HG03135 (cell line): ENCODE data around the gene CD79B.
"Not testable (repeated sequence)": the region's sequence is repeated elsewhere in the genome, so short reads cannot be mapped to it uniquely, and the experiment has no call there.

ENCODE experiments used
- ATAC-seq: cut with Tn5 transposase; IDR thresholded peaks from one replicate; pipeline ENCODE4 v1.9.1; 2021; ENCODE audit warnings: mild to moderate bottlenecking, moderate library complexity; ENCODE audit not compliant: unreplicated experiment

The CD79B gene

DNA sequence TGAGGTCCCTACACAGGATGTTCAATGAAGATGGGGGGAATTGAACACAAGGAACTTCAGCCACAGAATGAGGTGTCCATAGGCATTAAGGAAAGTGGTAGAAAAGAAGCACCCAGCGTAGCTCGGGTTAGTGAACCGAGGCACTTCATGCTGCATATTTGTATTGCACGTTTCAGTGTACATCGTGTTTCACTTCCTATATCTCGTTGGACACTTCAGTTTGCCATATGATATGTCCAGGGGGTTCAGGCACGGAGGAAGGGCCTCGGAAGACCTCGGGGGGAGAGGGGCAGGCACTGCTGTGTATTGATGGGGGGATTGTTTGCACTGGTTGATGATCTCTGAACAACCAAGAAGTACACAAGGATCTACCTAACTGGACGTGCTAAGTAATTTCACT lies 16.4 kb downstream of the CD79B start:
- not testable (repeated sequence) for ATAC-seq

DNA sequence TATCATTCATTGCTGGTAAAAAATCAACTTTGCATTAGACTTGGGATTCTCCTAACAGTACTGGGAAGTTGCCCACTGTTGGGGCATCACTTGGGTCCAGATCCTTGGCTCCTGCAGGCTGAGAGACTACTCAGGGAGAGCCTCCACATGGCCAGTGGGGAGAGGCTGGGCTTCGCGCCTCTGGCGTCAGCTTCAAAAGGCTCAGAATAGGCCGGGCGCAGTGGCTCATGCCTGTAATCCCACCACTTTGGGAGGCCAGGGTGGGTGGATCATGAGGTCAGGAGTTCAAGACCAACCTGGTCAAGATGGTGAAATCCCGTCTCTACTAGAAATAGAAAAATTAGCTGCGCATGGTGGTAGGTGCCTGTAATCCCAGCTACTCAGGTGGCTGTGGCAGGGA lies 17.7 kb downstream of the CD79B start:
- ATAC-seq = no peak

DNA sequence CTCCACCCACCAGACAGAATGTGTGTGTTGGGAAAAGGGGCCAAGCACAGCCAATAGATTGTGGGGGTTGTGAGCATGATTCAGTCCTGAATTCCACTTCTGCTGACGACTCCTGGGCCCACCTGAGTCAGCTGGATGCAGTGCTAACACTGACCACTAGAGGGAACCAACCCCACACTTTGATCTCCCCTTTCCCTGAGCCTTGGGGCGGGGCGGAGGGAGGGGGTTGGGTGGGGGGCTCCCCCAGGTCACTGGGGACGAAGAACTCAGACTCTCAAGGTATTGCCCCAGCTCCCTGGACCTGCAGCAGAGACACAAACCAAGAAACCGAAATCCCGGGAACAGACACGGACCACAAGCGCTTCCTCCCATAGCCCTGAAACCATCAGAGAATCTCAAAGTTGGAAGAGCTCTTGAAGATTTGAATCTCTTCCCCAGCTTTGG lies 20.5 kb downstream of the CD79B start:
- no peak for ATAC-seq

DNA sequence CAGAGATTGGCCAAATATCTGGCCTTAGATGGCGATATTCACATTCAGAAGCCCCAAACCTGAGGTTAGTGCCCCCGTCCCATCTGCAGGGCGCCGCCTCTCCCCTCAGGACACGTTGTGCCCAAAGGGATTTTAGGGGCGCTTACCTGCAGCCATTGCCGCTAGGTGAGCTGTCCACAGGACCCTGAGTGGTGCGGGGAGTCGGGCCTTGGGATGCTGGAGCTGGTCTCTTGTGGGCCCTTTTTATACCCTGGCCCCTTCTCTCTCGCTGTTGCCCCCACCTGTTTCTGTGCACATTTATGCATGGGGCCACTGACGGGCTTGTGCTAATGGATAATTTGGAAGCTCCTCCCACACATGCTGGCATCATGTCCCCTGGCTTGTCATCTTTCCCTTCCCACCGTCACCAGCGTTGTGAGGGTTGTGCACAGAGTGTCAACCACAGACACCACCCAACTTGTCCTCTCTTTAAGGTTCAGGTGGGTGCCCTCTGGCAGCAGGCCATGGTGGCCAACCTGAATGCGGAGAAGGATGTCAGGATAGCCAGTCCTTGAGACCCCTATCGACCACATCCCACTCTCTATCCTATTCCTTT lies 21.0 kb downstream of the CD79B start, which contains the start of gene CSHL1:
TSS of gene CSHL1 (minus strand) at position 218 of the 595 bp plus-strand sequence. CDS start at position 156, 62 bp downstream.
- no peak for ATAC-seq

DNA sequence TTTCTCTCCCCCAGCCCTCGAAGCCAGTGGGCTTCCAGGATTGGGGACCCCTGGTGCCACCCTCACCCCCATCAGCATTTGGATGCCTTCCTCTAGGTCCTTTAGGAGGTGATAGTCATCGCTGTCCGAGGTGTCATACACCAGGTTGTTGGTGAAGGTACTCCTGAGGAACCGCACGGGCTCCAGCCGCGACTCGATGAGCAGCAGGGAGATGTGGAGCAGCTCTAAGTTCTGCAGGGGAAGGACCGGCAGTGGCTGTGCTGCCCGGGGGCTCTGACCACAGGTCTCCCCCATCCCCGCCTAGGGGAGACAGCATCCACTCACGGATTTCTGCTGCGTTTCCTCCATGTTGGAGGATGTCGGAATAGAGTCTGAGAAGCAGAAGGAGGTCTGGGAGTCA lies 22.0 kb downstream of the CD79B start:
- ATAC-seq = no peak

DNA sequence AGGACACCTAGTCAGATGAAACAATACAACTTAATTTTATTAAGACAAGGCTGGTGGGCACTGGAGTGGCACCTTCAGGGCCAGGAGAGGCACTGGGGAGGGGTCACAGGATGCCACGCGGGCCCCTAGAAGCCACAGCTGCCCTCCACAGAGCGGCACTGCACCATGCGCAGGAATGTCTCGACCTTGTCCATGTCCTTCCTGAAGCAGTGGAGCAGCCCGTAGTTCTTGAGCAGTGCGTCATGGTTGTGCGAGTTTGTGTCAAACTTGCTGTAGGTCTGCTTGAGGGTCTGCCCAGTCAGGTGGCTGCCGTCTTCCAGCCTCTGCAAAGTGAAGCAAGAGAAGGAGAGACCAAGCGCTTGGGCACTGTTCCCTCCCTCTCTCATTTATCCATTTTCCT lies 22.5 kb downstream of the CD79B start:
- ATAC-seq = not testable (repeated sequence)

DNA sequence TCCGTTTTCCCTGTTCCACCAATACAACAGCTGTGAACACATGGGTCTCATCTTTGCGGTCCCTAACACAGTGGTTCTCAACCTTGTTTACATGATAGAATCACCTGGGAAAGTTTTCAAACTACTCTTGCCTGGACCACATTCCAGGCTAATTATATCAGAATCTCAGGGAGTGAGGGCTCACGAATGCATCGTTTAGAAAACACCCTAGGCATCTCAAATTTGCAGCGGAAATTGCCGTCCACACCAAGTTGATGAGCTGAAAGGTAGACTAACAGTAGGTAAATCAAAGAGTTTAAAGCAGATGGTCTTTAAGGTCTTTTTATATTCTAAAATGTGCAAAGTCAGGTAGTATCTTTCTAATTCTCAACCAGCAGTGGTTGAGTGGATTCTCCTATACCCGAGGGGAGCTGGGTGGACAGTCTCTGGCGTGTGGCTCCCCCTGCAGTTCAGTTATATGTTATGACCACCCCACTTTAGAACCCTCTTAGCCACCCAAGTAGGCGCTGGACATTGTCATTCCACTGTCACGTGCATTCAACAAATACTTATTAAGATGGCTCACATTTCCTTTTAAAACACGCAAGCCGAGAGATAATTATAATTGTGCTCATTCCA lies 24.9 kb downstream of the CD79B start:
- not testable (repeated sequence) for ATAC-seq

DNA sequence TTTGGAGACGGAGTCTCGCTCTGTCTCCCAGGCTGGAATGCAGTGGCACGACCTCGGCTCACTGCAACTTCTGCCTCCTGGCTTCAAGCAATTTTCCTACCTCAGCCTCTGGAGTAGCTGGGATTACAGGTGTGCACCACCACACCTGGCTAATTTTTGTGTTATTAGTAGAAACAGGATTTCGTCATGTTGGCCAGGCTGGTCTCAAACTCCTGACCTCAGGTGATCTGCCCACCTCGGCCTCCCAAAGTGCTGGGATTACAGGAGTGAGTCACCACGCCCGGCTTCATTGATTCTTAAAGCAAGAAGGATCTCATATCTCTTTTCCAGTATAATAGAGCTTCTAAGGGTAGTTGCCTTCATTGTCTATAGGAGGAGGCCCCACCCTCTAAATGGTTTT lies 27.3 kb downstream of the CD79B start:
- ATAC-seq = not testable (repeated sequence)

DNA sequence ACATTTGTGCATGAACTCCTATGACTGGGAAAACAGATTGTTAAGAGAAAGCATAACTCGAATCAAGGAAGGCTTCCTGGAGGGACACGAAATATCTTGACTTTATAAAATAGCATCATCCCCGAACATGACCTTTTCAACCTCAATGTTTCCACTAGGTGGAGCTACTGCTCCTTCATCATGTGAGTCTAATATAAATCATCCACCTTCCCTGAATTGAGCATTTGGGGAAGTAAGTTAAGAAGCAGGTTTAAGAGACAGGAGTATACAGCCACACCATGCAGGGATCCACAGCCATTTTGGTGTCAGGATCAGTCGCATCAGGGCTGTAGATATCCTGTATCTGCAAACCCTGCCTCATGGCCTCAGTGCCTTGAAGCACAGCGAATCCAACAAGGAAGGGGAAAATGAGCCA lies 28.3 kb downstream of the CD79B start:
- ATAC-seq = not testable (repeated sequence)

DNA sequence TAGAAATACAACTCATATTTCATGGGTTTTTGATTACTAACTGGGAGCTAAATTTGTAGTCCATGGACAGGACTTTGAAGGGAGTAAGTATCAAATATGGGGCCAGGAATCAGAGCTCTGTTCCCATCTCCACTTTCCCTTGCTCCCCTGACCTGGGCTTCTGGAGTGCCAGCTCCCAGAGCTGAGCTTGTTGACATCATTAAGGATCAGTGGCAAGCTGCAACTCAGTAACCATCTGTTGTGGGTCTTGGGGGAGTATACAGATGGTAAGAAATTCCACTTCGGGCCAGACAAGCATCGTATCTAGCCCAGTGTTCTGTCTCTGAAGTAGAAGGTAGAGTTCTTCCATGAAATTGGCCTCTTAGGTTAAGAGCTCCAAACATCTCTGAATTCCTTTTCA lies 30.2 kb downstream of the CD79B start:
- not testable (repeated sequence) for ATAC-seq

DNA sequence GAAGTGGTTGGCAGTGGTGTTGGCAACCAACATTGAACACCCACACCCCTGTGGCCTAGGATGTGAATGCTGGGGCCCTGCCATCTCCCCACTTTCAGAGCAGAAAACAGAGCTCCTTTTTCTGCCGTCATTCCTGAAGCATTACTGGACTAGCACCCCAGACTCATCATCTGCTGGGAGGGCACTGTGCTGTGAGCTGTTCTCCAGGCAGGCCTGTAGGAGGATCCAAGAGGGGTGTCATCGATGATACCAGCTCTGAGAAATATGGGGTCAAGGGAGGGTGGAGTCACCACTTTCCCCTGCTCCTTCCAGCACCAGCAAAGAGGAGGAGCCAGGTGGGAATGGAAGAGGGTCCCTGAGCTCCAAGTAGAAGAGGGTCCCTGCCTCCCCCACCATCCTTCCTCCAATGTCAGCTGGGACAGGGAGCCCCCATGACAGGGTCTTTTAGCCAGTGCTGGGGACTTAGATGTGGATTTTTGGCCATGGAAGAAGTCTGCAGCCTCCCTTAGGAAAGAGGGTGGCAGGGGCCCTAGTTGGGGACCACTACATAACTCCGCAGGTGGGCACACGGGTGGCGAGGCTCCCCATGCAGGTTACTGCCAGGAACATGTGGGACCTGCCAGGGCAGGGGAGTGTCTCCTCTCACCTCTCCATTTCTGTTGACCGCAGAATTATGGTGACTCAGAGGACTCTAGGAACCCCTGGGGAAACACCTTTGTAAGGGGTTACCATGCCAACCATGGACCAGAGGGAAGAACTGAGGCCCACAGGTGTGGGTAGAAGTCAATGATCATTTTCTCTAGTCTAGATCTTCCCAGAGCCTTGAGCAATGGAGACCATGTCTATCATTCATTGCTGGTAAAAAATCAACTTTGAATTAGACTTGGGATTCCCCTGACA lies 33.0 kb downstream of the CD79B start:
- not testable (repeated sequence) for ATAC-seq

DNA sequence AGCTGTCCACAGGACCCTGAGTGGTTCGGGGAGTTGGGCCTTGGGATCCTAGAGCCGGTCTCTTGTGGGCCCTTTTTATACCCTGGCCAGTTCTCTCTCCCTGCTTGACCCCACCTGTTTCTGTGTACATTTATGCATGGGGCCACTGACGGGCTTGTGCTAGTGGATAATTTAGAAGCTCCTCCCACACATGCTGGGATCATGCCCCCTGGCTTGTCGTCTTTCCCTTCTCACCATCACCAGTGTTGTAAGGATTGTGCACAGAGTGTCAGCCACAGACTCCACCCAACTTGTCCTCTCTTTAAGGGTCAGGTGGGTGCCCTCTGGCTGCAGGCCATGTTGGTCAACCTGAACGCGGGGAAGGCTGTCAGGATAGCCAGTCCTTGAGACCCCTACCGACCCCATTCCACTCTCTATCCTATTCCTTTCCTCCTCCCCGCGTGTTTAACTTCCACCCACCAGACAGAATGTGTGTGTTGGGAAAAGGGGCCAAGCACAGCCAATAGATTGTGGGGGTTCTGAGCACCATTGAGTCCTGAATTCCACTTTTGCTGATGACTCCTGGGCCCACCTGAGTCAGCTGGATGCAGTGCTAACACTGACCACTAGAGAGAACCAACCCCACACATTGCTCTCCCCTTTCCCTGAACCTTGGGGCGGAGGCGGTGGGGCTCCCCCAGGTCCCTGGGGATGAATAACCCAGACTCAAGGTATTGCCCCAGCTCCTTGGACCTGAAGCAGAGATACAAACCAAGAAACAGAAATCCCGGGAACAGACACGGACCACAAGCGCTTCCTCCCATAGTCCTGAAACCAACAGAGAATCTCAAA lies 35.4 kb downstream of the CD79B start, which contains the start of gene CSH1:
TSS of gene CSH1 (minus strand) at position 51 of the 831 bp plus-strand sequence. CDS start 63 bp downstream, outside the sequence.
- ATAC-seq = not testable (repeated sequence)

DNA sequence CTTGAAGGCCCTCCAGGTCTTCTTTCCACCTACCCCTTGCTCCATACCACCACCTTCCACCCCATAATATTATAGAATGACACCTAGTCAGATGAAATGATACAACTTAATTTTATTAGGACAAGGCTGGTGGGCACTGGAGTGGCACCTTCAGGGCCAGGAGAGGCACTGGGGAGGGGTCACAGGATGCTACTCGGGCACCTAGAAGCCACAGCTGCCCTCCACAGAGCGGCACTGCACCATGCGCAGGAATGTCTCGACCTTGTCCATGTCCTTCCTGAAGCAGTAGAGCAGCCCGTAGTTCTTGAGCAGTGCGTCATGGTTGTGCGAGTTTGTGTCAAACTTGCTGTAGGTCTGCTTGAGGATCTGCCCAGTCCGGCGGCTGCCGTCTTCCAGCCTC lies 37.3 kb downstream of the CD79B start:
- ATAC-seq = not testable (repeated sequence)

DNA sequence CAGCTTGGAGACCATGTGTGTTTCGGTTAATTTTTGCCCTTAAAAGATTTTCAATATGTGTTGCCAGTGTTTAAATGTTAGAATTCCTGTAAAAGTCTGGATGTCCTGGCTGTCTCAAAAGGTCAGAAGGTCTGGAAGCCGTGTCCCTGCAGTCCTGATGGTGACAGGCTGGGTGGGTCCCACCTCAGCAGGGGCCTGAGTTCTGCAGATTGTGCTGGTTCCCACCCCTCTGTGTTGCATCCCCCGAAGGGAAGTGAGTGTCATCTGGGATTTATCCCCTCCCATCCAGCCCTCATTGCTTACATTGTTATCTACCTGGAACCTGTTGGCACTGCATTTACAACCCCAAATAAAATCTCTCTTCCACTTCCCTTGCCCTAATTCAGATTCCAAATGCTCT lies 38.1 kb downstream of the CD79B start:
- ATAC-seq = not testable (repeated sequence)

DNA sequence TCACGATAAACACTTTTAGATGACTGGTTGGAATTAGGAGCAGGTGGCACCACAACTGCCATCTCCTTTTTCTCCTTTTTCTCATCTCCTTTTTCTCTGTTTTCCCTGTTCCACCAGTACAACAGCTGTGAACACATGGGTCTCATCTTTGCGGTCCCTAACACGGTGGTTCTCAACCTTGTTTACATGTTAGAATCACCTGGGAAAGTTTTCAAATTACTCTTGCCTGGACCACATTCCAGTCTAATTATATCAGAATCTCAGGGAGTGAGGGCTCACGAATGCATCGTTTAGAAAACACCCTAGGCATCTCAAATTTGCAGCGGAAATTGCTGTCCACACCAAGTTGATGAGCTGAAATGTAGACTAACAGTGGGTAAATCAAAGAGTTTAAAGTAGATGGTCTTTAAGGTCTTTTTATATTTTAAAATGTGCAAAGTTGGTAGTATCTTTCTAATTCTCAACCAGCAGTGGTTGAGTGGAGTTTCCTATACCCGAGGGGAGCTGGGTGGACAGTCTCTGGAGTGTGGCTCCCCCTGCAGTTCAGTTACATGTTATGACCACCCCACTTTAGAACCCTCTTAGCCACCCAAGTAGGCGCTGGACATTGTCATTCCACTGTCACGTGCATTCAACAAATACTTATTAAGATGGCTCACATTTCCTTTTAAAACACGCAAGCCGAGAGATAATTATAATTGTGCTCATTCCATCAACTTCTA lies 39.7 kb downstream of the CD79B start:
- ATAC-seq = not testable (repeated sequence)

DNA sequence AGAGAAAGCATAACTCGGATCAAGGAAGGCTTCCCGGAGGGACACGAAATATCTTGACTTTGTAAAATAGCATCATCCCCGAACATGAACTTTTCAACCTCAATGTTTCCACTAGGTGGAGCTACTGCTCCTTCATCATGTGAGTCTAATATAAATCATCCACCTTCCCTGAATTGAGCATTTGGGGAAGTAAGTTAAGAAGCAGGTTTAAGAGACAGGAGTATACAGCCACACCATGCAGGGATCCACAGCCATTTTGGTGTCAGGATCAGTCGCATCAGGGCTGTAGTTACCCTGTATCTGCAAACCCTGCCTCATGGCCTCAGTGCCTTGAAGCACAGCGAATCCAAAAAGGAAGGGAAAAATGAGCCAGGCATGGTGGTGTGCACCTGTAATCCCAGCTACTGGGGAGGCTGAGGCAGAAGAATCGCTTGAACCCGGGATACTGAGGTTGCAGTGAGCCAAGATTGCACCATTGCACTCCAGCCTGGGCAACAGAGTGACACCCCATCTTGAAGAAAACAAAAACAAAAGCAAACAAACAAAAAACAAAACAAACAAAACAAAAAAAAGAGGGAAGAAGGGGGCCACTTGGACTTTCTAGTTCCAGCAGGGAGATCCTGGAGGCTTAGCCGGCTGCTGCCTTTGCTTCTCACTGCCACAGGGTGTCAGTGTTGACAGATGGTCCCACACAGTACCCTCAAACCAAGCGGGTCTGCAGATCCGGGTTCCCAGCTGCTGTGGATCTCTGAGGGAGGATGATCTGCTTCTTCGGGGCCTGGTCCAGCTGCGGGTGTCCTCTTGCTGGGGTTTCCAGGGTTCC lies 42.9 kb downstream of the CD79B start:
- ATAC-seq = not testable (repeated sequence)

DNA sequence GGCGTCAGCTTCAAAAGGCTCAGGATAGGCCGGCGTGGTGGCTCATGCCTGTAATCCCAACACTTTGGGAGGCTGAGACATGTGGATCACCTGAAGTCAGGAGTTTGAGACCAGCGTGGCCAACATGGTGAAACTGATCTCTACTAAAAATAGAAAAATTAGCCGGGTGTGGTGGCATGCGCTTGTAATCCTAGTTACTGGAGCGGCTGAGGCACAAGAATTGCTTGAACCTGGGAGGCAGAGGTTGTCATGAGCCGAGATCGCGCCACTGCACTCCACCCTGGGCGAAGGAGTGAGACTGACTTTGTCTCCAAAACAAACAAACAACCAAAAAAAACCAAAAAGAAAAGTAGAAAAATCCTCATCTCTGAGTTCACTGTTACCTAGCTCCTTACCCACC lies 47.0 kb downstream of the CD79B start:
- not testable (repeated sequence) for ATAC-seq

DNA sequence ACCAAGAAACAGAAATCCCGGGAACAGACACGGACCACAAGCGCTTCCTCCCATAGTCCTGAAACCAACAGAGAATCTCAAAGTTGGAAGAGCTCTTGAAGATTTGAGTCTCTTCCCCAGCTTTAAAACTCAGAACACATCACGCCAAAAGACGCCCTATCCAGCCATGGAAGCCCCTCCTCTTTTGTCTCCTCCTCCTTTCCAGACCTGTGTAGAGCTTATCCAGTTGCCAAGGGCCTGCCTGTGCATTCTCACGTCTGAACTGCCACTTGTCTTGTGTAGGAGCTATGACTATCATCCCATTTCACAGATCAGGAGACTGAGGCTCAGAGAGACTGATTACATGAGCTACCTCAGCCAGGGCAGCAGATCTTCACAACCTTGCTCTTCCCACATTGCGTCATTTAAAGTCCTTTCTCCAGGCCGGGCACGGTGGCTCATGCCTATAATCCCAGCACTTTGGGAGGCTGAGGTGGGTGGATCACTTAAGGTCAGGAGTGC lies 49.5 kb downstream of the CD79B start:
- ATAC-seq = not testable (repeated sequence)
